ENCODE data around the gene AAMDC.
"Not testable (repeated sequence)": the region's sequence is repeated elsewhere in the genome, so short reads cannot be mapped to it uniquely, and the experiment has no call there.

DNA sequence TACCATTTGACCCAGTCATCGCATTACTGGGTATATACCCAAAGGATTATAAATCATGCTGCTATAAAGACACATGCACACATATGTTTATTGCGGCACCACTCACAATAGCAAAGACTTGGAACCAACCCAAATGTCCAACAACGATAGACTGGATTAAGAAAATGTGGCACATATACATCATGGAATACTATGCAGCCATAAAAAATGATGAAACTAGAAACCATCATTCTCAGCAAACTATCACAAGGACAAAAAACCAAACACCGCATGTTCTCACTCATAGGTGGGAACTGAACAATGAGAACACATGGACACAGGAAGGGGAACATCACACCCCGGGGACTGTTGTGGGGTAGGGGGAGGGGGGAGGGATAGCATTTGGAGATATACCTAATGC, 68.1 kb downstream of the AAMDC start:
- TF ChIP-seq CTCF (IDR thresholded peaks at IDR 0.05 in 8 of 11, conservative IDR thresholded peaks at IDR 0.05 in 3 of 11); POLR2A (IDR thresholded peaks at IDR 0.05); POLR2AphosphoS5 (IDR thresholded peaks at IDR 0.05): not testable (repeated sequence)
